Gastroesophageal sphincter (tissue), 4 donors: ENCODE measurements around the gene PLXDC2. TPM values are rescaled to one million over a fixed set of nuclear protein-coding genes. Genes with fewer than 3 reads are reported as not detected.
"Not testable (repeated sequence)": the region's sequence is repeated elsewhere in the genome, so short reads cannot be mapped to it uniquely, and the experiment has no call there.

Experiments used
- ATAC-seq: fragments of 150-250 bp; one replicate; pipeline ENCODE4 v1.9.1; 2016; ENCODE audit warnings: mild to moderate bottlenecking, moderate library complexity
- H3K27ac ChIP-seq, 4 donors: fragments of 200-600 bp; sonication (generic) in 3 of 4; 1 replicate in 3 of 4; 2 replicates in 1 of 4; pipeline ENCODE4 v1.5.1; 2016 to 2019
- H3K27me3 ChIP-seq: fragments of 200-600 bp; sonication (generic); one replicate; pipeline ENCODE4 v1.5.1; 2019
- H3K36me3 ChIP-seq, 2 donors: fragments of 200-600 bp; sonication (generic); one replicate each; pipeline ENCODE4 v1.5.1; 2019; ENCODE audit warnings: control low read depth in 1 of 2
- H3K4me1 ChIP-seq, 3 donors: fragments of 200-600 bp; sonication (generic); 1 replicate in 2 of 3; 2 replicates in 1 of 3; pipeline ENCODE4 v1.5.1; 2016 to 2019; ENCODE audit warnings: control low read depth in 2 of 3
- H3K4me3 ChIP-seq, 2 donors: fragments of 200-600 bp; sonication (generic); one replicate each; pipeline ENCODE4 v1.5.1; 2019; ENCODE audit warnings: mild to moderate bottlenecking in 1 of 2, moderate library complexity in 1 of 2
- H3K9me3 ChIP-seq, 3 donors: fragments of 200-600 bp; sonication (generic); one replicate each; pipeline ENCODE4 v1.5.1; 2017 to 2019; ENCODE audit warnings: control low read depth in 2 of 3
- EP300 ChIP-seq: sonication (generic); formaldehyde crosslinking; IDR thresholded peaks from one replicate; pipeline ENCODE4 v1.6.1; 2017; ENCODE audit warnings: antibody characterized with exemption, mild to moderate bottlenecking
- POLR2A ChIP-seq, 2 donors: fragments of 450-650 bp; IDR thresholded peaks; one replicate each; pipeline ENCODE4 v1.6.1; 2017; ENCODE audit warnings: antibody characterized with exemption in 2 of 2, mild to moderate bottlenecking in 2 of 2, moderate library complexity in 1 of 2
- POLR2AphosphoS5 ChIP-seq: sonication (generic); formaldehyde crosslinking; IDR thresholded peaks from one replicate; pipeline ENCODE4 v1.6.1; 2017; ENCODE audit warnings: antibody characterized with exemption
- WGBS, 2 donors: methylation state at CpG; one replicate each; pipeline ENCODE4 v1.1.5; 2018; ENCODE audit warnings: low coverage in 1 of 2; 5-methylcytosine and 5-hydroxymethylcytosine counted together
- total RNA-seq, 4 donors: library from RNA; depleted of rRNA; stranded (reverse); fragments of >200 nt; gene quantifications; one replicate each; pipeline ENCODE4 v1.1.0, GENCODE V29; 2016
- TF ChIP-seq, protein P1 (sequence below), 4 experiments: fragments of 200-600 bp in 2 of 4; fragments of 450-650 bp in 2 of 4; sonication (generic) in 1 of 4; IDR thresholded peaks; one replicate each; pipeline ENCODE4 v1.5.1; 2017 to 2019; ENCODE audit warnings: antibody characterized with exemption in 4 of 4, mild to moderate bottlenecking in 2 of 4, moderate library complexity in 2 of 4

The PLXDC2 gene
- total RNA-seq, result 10 to 100 TPM; 32.3 to 65.5 (median 50.5) TPM

DNA sequence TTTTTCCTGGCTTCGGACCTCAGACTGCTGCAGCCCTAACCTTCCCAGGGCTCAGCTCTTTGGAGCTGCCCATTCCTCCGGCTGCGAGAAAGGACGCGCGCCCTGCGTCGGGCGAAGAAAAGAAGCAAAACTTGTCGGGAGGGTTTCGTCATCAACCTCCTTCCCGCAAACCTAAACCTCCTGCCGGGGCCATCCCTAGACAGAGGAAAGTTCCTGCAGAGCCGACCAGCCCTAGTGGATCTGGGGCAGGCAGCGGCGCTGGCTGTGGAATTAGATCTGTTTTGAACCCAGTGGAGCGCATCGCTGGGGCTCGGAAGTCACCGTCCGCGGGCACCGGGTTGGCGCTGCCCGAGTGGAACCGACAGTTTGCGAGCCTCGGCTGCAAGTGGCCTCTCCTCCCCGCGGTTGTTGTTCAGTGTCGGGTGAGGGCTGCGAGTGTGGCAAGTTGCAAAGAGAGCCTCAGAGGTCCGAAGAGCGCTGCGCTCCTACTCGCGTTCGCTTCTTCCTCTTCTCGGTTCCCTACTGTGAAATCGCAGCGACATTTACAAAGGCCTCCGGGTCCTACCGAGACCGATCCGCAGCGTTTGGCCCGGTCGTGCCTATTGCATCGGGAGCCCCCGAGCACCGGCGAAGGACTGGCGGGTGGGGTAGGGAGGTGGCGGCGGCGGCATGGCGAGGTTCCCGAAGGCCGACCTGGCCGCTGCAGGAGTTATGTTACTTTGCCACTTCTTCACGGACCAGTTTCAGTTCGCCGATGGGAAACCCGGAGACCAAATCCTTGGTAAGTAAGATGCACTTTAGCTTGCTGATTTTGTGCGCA is at the start of gene PLXDC2:
Gene PLXDC2 (plus strand): TSS at position 22 of the 820 bp plus-strand sequence.
- peak; percentile 36 for ATAC-seq
- Histone ChIP-seq H3K27me3 (peaks cover 4% of the 10 kb centered on the region), H3K4me1 (peaks cover 0 to 33% (median 0%) of the 10 kb centered on the region in 3 donors), H3K27ac (peak within 1 kb of the TSS; percentile 65 to 94 (median 94)), H3K9me3 (no peaks in the 10 kb centered on the region), H3K4me3 (peak within 1 kb of the TSS; percentile 86 to 88), H3K36me3 (no peaks in the 10 kb centered on the region)
- no peak for TF ChIP-seq EP300
- TF ChIP-seq POLR2AphosphoS5, result peak; percentile 22
- peak in 1 of 2 donors; percentile 16 for TF ChIP-seq POLR2A (IDR thresholded peaks at IDR 0.05)
- TF ChIP-seq, protein P1, sequence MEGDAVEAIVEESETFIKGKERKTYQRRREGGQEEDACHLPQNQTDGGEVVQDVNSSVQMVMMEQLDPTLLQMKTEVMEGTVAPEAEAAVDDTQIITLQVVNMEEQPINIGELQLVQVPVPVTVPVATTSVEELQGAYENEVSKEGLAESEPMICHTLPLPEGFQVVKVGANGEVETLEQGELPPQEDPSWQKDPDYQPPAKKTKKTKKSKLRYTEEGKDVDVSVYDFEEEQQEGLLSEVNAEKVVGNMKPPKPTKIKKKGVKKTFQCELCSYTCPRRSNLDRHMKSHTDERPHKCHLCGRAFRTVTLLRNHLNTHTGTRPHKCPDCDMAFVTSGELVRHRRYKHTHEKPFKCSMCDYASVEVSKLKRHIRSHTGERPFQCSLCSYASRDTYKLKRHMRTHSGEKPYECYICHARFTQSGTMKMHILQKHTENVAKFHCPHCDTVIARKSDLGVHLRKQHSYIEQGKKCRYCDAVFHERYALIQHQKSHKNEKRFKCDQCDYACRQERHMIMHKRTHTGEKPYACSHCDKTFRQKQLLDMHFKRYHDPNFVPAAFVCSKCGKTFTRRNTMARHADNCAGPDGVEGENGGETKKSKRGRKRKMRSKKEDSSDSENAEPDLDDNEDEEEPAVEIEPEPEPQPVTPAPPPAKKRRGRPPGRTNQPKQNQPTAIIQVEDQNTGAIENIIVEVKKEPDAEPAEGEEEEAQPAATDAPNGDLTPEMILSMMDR (IDR thresholded peaks at IDR 0.05), result no peak
- 0% methylated on average over 15 of the region's 65 CpGs; no CpG with 5 or more reads in 1 of the 2 donors for WGBS, 2 donors

- no peak overlapping the region for H3K27ac ChIP-seq
- H3K4me1 ChIP-seq, result no peaks in the 10 kb centered on the region
- no peak for ATAC-seq
- TF ChIP-seq, protein P1 (IDR thresholded peaks at IDR 0.05), result no peak
- TF ChIP-seq POLR2AphosphoS5 (no peak), EP300 (no peak), POLR2A (IDR thresholded peaks at IDR 0.05) (no peak)
- no peaks in the 10 kb centered on the region for H3K36me3 ChIP-seq
- H3K4me3 ChIP-seq, result no peak overlapping the region
- 50 to 55% methylated on average over 2 to 7 of the region's 7 CpGs for WGBS, 2 donors
- H3K9me3 ChIP-seq, result no peaks in the 10 kb centered on the region
- H3K27me3 ChIP-seq, result no peaks in the 10 kb centered on the region
These were observed 48.4 kb upstream of the PLXDC2 start for GRCh38 chr10:19767876-19768275.

DNA sequence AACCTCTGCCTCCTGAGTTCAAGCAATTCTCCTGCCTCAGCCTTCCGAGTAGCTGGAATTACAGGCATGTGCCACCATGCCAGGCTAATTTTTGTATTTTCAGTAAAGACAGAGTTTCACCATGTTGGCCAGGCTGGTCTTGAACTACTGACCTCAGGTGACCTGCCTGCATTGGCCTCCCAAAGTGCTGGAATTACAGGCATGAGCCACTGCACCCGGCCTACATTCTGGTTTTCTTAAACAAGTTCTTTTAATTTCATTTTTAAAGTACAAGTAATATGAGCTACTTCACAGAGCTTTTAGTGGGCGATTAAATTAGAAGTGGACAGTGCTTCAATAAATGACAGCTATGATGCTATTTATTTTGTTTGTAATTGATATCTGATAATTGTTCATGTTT is 46.4 kb upstream of the PLXDC2 start:
- WGBS, 2 donors, result 63 to 70% methylated on average over 3 of the region's 3 CpGs
- not testable (repeated sequence) for H3K27me3 ChIP-seq, H3K9me3 ChIP-seq, ATAC-seq, H3K4me1 ChIP-seq, H3K27ac ChIP-seq, H3K36me3 ChIP-seq, H3K4me3 ChIP-seq

DNA sequence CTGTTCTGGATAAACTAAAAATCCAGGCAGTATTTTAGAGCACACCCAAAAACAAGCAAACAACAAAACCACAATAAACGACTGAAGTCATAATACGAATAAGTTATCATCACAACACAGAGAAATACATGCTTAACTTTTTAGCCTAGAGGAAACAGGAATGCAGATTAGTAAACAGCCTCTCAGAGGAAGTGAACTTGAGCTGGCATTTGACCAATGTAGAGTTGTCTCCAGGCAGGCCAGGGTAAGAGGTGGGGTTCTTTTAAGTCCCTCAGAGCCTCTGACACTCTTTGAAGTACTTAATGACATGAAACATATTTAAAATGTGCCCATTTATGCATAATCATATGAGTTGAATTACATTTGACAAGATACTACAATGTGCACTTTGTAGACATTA is 43.3 kb upstream of the PLXDC2 start:
- Histone ChIP-seq H3K27me3 (no peaks in the 10 kb centered on the region), H3K4me3 (no peak overlapping the region), H3K4me1 (no peaks in the 10 kb centered on the region), H3K27ac (no peak overlapping the region), H3K9me3 (no peaks in the 10 kb centered on the region), H3K36me3 (no peaks in the 10 kb centered on the region)
- no peak for TF ChIP-seq EP300
- no peak for TF ChIP-seq POLR2A (IDR thresholded peaks at IDR 0.05)
- TF ChIP-seq, protein P1 (IDR thresholded peaks at IDR 0.05), result no peak
- TF ChIP-seq POLR2AphosphoS5, result no peak
- WGBS, 2 donors, result 71 to 76% methylated on average over 2 of the region's 2 CpGs
- ATAC-seq, result no peak

DNA sequence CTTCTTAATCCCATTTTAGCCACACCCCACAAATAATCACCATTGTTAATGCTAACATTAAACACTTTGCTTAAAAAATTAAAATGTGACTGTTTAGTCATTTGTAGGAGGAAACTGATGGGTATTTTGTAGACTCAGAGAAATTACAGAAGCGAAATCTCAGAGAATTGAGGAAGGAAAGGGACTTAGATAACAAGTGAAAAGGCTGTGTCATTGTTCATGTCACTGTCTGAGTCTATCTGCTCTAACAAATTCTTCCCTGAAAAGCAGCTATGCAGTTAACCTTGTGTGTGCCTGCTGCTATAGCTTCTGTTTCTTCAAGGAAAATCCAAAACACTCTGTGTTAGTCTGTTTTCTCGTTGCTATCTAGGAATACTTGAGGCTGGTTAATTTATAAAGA is 40.9 kb upstream of the PLXDC2 start:
- Histone ChIP-seq H3K36me3 (no peaks in the 10 kb centered on the region), H3K4me3 (no peak overlapping the region), H3K4me1 (no peaks in the 10 kb centered on the region), H3K9me3 (no peaks in the 10 kb centered on the region), H3K27ac (no peak overlapping the region), H3K27me3 (no peaks in the 10 kb centered on the region)
- TF ChIP-seq POLR2A (IDR thresholded peaks at IDR 0.05), result no peak
- TF ChIP-seq EP300, result no peak
- TF ChIP-seq POLR2AphosphoS5, result no peak
- TF ChIP-seq, protein P1 (IDR thresholded peaks at IDR 0.05), result no peak
- ATAC-seq, result no peak
- WGBS, 2 donors, result 69 to 71% methylated on average over 2 of the region's 2 CpGs
